SKM-1 treated with dmso at 0.1 percent for 144 hours (cell line): ENCODE measurements around the gene MAP3K12.
A peak's percentile ranks its signal among the peaks of the same experiment; 100 is the strongest.
"Not testable (repeated sequence)": the region's sequence is repeated elsewhere in the genome, so short reads cannot be mapped to it uniquely, and the experiment has no call there.

Experiments
- DNase-seq: peaks from one replicate; lab custom pipeline; 2025; ENCODE audit not compliant: unreplicated experiment; lab: John Stamatoyannopoulos, UW

MAP3K12 gene

DNA sequence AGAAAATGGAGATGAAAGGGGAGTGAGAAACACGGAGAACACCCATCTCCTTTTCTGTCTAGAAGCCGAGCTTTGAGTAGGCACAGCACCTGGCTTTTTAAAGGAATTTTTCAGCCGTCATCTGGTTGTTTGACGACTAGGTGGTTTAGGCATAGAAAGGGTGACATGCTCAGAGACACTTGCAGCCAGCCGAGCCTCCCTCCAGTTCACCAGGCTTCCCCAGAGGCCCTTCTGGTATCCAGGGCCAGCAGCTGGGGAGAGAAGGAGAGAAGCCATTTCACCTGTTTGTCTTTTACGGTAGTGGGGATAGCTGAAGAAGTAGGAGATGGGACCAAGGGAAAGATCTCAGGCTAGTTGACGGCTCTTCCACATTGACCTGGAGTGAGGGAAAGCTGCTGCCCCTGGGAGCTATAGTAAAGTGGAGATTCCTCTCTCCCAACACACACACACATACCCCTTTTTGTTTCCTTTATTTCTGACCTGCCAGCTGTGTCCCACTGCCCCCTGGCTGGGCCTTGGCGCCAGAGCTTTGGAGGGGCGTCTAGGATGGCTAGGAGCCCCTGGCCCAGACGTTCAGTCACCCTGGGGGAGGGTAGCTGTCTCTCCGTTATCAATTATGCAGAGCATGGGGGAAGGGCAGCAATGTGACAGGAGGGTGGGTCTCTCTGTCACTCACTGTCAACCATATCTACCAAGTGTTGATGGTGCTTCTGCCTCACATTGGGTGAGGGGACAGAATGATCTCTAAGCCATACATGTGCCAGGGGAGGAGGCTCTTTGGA is 5.5 kb downstream of the MAP3K12 start:
- no peak for DNase-seq

DNA sequence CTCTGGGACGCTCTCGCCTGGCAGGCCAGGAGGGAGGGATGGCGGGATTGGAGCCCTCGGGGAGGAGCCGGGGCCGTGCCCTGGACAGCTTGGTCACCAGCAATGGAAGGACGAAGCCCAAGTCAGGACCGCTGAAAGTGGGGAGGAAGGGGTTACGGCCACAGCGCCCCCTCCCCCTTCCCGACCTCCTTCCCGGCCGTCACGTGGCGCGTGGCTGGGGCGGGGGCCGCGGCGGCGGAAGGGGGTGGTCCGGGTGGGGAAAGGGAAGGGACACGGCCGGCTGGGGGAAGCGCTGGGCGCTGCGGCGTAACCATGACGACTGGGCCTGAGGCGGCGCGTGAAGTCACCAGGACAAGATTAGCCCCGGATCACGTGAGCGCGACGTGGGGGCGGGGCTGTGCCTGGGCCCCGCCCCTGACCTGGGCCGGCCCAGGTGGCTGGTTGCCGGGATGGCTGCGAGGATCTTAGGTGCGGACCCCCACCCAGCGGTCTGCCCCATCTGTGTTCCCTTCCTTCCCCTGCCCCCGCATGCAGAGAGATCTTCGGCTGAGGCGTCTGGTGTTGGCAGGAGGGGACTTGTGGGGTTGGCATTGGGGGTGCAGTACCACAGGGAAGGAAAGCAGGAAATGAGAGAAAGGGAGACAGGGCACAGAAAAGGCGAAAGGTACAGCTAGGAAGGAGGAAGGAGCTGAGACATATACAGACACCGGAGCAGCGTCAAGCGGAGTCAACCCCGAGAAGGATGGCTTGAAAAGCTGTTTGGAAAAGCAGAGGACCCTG is 6.2 kb downstream of the MAP3K12 start:
- peak; percentile 63 for DNase-seq

DNA sequence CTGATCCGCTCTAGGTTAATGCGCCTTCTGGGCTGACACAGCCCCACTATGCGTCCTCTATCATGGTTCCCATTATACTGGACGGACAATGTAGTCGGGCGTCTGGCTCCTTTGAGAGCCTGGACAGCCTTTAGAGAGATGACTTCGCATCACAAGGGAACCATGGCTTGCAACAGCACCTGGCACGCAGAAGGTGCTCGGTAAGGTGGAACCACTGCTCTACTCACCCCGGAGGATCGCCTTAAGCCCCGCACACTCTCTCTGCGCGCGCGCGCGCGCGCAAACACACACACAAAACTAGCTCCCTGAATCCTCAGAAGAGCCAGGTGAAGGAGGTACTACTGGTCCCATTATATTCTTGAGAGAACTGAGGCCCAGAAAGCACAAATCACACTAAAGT is 7.1 kb downstream of the MAP3K12 start:
- DNase-seq, result no peak

DNA sequence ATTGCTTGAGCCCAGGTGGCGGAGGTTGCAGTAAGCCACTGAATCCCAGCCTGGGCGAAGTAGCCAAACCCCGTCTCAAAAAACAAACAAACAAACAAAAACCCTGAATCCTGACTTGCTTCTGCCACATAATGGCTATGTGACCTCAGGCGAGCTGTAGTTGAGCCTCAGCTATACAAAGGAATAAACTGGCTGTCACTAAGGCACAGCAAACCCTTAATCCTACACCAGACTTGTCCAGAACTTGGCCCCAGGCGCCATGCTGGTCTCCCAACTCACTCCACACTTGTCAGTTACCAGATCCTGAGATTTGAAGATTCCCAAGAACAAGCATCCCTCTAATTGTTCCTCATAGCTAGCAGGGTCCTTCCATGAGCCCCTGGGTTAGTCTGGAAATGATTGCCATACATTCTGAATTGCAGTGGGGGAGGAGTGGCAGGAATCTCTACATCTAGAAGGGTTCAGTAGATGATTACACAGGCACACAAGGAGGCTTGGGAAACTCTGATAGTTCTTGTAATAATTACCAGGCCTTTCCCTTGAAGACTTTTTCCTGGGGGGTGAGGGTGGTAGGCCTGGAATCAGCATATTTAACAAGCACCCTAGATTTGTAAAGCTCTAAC is 9.9 kb downstream of the MAP3K12 start:
- DNase-seq, result no peak

DNA sequence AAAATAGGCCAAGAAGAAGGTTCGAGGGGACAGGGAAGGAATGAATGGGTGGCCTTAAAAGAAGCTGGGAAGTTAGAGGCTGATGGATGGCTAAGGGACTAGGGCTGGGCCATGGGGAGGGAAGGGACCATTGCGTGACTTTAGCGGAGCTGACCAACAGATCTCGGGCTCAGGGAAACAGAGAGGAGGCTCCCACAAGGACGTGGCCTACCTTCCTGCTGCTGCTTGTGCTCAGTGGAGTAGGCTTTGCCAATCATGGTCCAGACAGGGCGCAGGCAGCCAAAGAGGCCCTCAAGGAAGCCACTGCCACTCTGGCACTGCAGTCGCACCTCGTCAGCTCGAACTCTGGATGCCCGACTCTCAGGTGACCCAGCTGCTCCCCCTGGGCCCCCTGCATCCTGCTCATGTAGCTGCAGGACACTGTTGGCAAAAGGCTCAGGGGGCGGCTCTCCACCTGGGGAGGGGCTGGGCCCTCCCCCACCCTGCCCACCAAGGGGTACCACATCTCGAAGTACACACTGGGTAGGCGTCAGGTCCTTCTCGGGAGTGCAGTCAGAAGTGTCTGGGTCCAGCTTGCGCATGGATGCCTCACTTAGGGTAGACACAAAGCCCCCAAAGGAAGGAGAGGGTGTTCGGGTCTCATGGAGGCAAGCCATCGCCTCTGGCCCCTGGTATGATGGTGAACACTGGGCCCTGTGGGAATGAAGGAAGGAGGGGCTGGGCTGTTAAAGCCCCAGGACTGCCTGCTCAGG is 12.3 kb downstream of the MAP3K12 start:
- DNase-seq, result no peak

DNA sequence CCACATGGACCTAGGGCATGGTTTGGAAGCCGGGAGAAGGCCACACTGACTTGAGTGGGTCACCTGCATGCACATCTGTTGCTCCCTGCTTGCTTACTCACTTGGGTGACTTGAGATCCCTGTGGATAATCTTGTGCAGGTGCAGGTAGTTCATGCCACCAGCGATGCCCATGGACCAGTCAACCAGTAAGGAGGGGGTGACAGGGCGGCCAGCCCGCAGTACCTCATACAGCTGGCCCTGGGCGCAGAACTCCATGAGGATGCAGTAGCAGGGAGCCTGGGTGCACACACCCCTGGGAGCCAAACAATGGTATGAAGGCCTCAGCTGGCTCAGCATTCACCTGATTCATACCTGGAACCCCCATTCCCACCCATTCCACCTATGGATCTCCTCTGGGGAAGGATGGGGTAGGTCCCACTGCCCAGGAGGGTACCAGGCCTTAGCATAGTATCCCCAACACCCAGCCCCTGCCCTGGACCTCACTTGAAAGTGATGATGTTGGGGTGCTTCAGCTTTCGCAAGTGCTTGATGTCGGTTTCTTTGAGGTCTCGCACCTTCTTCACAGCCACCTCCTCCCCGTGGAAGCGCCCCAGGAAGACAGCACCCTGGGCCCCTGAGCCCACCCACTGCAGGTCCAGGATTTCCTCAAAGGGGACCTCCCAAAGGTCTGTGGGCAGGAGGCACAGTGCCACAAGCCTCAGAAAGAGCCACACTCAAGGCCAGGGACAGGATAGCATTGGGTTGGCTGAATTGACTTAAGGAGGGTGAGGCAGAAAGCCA is 13.1 kb downstream of the MAP3K12 start:
- DNase-seq, result no peak

DNA sequence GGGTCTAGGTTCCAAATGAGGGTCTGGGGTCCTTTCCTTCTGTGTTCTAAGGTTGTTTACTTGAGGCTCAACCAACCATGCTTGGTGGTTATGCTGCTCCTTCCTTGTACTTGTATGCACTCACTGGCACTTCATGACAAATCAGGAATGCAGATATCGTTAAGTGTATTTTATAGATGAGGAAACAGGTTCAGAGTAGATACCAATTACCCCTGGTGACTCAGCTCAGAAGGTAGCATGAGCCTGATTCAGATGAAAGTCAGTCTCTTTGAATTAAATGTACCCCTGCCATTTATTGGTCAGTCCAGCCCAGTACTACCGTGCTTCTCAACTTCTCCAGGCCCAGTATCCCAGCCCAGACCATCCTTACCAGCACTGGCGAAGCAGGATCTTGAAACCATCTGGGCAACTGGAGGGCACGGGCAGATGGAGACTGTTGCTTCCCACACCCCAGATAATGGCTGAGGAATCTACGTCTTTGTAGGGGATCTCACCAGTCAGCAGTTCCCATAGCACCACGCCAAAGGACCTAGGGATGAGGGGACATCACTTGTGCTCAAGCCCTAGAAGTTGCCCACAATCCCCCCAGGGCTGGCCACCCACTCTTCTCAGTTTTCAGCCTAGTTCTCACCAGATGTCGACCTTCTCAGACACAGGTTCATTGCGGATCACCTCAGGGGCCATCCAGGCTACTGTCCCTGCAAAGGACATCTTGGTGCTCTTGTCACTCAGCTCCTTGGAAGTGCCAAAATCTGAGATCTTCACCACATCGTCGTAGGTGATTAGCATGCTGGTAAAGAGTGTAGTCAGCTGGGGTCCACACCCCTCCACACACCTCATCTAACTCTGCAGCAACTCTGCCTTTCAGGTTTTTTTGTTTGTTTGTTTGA is 14.3 kb downstream of the MAP3K12 start:
- DNase-seq, result no peak

DNA sequence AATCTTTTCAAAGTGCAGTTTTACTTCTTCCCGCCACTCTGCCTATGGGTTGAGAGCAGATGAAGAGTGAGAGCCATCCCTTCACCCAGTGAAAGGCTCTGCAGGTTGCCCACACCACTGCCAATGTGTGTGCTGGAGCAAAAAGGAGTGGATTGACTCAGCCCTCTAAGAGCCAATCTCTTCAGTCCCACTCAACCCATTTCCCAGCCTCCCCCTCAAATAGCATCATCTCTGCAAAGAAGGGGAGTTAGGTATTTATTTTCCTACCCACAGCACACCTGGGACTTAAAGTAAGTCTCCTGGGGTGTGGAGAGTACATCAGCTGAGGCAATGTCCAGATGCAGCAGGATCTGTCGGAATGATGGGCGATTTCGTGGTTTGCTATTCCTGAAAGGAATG is 15.3 kb downstream of the MAP3K12 start:
- DNase-seq, result no peak

DNA sequence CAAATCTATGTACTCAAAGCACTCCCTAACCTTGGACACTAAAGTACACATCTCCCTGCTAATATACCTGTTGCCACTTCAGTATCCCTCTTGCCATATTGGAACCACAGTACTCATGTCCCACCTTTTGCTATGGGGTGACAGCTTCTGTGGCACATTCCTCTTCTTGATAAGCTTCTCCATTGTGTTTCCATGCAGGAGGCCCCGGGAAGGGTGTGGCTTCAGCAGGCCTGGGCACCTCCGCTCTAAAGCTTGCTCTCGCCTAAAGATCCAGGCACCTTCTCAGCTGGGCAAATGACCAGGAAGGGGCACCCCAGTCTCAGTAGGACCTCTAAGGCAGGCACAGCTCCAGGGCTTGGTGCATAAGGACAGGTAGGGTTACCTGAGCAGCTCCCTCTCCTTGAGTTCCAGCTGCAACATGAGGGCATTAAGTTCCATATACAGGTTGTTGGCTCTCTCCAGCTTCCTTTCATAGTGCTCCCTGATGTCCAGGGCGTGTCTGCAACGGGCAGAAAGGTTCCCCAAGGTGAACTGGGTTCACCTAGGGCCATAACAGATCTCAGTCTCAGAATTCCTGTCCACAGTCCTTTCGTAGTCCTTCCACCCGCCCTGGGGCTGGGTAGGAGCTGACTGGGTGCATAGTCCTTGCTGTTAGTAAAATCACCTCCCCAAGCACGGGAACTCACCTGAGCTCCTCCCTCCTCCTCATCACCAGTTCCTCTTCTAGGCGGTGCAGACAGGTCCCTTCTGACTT is 15.9 kb downstream of the MAP3K12 start:
- DNase-seq, result no peak

DNA sequence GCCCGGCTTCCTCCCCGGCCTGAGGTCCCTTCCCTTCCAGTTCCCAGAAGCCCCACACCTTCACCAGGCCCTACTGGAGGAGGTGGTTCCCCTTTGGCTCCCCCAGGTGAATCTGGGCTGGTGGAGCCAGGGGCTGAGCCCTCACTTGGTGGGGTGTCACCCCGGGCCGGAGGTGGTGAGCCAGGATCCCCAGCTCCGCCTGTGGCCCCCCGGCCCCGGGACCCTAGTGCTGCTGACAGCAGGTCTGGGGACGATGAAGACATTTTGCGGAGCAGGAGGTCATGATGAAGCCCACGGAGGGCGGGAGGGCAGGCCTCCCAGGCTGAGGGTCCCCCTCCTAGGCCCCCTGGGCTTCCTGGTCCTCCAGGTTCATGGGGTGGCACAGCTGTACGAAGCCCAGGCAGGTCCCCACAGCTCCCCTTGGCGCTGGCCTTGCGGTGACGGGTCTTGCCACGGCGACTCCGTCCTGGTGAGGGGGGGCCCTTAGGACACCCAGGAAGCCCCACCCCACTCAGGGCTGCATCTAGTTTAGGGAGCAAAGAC is 16.6 kb downstream of the MAP3K12 start:
- DNase-seq, result no peak

DNA sequence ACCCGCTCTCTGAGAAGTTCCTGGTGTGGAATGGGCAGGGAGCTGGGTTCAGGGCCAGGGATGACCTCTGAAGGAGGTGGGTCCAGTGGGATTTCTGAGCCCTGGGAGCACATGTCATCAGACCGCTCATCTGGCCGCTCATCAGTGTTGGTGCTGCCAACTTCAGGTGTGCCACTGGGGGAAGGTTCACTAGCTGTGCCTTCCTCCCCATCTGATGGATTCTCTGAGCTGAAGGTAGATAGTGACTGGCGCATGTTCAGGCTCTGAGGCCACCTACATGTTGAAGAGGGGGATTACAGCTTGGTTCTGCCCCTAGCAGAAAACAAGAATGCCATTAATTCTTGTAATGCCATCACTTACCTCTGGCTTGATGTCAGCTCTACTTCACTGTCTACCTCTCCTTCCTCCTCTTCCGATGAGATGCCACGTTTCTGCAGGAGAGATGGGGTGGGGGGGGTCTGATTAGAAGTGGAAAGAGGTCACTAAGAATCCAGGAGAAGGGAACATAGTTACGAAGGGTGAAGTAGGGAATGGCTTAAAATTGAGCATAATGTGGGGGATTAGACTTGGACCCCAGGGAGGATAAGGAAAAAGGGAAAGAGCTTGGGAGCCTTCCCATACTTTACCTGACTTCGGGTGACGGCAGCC is 17.2 kb downstream of the MAP3K12 start:
- DNase-seq, result no peak

DNA sequence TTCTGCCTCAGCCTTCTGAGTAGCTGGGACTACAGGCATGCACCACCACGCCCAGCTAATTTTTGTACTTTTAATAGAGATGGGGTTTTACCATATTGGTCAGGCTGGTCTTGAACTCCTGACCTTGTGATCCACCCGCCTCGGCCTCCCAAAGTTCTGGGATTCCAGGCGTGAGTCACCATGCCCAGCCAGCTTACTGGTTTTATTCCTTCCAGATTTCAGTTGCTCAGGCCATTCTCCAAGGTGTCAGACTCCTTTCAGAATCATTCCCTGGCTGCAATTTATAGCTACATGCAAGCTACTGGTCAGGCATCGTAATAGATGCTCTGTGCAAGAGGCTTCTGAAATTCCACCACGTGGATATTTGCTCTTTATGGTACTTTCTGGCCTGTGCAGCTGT is 17.8 kb downstream of the MAP3K12 start:
- DNase-seq, result not testable (repeated sequence)

DNA sequence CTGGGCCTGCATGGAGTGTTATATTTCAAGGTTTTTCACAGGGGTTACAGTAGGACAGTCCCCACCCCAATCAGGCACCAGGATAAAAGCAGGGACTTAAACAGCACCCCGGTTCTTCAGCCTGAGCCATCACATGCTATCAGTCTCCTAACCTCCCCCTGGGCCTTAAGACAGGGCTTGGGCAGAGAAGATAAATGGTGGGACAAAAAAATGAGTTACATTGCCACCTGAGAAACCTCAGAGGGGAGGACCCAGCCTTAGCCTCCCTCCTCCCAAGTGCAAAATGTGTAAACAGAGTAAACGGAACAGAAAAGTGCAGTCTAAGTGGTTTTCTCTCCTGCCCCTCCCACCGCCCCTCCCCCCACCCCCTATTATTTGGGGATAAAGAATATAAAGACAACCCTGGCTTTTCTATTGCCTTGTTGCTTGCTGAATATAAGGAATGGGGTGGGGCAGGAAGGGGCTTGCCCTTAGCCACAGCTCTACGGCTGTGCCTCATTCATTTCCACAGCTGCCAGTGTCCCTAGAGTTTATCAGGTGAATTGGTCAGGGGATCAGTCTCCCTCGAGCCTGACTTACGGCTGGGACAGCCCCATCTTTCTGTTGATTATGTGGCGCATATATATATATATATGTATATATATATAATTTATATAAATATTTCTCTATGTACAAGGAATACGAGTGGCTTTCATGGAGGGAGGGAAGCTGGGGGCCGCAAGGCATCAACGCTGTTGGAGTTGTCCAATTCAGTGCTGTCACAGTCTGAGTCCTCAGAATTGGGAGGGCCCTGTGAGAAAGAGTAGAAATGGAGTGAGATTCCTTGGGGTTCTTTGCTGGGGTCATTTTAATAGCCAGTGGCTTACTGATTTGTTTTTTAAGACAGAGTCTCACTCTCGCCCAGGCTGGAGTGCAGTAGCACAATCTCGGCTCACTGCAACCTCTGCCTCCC is 18.5 kb downstream of the MAP3K12 start:
- no peak for DNase-seq

DNA sequence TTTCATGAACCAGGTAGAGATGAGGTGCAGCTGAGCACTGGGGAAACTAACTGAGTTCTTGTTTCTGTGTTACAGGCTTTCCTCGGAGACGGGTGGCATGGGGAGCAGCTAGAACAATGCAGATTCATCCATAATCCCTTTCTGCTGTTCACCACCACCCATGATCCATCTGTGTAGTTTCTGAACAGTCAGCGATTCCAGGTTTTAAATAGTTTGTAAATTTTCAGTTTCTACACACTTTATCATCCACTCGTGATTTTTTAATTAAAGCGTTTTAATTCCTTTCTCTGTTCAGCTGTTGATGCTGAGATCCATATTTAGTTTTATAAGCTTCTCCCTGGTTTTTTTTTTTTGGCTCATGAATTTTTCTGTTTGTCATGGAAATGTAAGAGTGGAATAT is 19.9 kb downstream of the MAP3K12 start:
- DNase-seq, result no peak

DNA sequence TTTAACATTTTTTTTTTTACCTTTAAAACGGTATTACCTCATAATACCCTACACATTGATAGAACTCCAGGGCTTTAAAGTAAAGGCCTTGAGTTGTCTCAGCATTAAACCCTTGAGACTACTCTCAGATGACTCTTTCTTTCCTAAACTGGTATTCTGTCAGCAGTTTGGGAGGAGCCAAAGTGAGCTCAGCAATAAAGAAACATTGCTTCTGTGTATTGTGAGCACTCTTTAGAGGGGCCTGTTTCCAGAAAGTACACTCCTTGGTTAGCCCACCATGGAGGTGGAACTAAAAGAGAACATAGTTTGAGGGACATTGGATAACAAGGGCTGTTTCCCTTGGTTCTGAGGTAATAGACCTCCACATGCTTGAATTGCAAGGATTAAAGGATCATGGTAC is 20.4 kb downstream of the MAP3K12 start:
- no peak for DNase-seq

DNA sequence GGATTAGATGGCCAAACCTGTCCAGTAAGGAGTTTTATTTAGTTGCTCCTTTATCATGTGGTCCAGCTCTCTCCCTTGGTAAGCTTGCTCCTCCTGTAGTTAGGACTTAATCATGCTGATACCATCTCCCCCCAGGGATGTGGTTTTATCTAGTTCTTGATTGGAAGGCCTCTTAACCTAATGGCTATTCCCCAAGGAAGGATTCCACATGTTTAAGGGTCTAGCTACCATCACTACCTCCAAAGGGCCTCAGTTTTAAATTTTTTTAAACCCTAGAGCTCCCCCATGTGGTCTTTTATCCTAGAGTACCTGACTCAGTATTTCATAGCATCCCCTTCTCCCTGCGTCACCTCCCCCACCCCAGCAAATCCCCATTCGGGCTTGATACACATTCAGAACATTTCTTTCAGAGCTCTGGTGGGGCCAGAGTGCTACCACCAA is 22.5 kb downstream of the MAP3K12 start:
- DNase-seq, result no peak

DNA sequence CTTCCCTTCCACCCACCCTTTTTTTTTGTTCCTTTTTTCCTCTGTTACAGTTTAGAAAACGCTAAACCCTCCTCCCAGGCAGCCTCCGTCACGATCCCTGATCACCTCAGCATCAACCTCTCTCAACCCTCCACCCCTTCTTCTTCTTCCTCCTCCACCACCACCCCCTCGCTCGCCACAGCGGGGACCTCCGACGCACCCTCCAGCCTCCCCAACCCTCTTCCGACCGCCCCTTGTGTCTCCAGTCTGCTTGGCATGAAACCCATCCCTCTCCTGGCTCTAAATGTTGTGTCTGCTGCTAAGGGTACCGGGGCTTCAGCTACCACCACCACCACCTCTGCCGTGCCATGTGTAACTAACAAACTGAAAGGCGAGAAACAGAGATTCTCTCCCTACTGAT is 24.4 kb downstream of the MAP3K12 start:
- DNase-seq, result no peak
